SK-N-SH treated with all-trans-retinoic acid at 6 μM for 48 hours (cell line): ENCODE results near the gene AGPAT4.
"Not testable (repeated sequence)": the region's sequence is repeated elsewhere in the genome, so short reads cannot be mapped to it uniquely, and the experiment has no call there.

Experiments
- BACH2 ChIP-seq: fragments of 250-450 bp; sonication (Bioruptor Pico); IDR thresholded peaks from 2 replicates; pipeline ENCODE4 v1.9.0; 2021; ENCODE audit warnings: mild to moderate bottlenecking, borderline replicate concordance
- CREB5 ChIP-seq: fragments of 250-450 bp; sonication (Bioruptor Pico); IDR thresholded peaks from 2 replicates; pipeline ENCODE4 v1.5.1; 2020; ENCODE audit warnings: low read depth, mild to moderate bottlenecking, moderate library complexity
- CSDC2 ChIP-seq: fragments of 250-450 bp; sonication (Bioruptor Pico); IDR thresholded peaks from 2 replicates; pipeline ENCODE4 v1.5.0; 2020; ENCODE audit warnings: mild to moderate bottlenecking, moderate library complexity
- PATZ1 ChIP-seq: fragments of 250-450 bp; sonication (Bioruptor Pico); IDR thresholded peaks from 2 replicates; pipeline ENCODE4 v1.8.0; 2020; ENCODE audit warnings: mild to moderate bottlenecking, moderate library complexity, borderline replicate concordance
- POU6F1 ChIP-seq: fragments of 250-450 bp; sonication (Bioruptor Pico); IDR thresholded peaks from 2 replicates; pipeline ENCODE4 v1.8.0; 2021; ENCODE audit warnings: low read depth, mild to moderate bottlenecking, moderate library complexity, borderline replicate concordance
- TCF4 ChIP-seq: fragments of 250-450 bp; sonication (Bioruptor Pico); IDR thresholded peaks from 2 replicates; pipeline ENCODE4 v1.8.0; 2021; ENCODE audit warnings: mild to moderate bottlenecking, moderate library complexity, borderline replicate concordance
- ZFP3 ChIP-seq: fragments of 250-450 bp; sonication (Bioruptor Pico); IDR thresholded peaks from 2 replicates; pipeline ENCODE4 v1.5.0; 2020; ENCODE audit warnings: mild to moderate bottlenecking, moderate library complexity
- ZNF70 ChIP-seq: fragments of 450-650 bp; formaldehyde crosslinking; IDR thresholded peaks from 2 replicates; pipeline ENCODE4 v1.5.0; 2020; ENCODE audit warnings: mild to moderate bottlenecking, moderate library complexity
- TF ChIP-seq, protein P1 (sequence below): fragments of 250-450 bp; sonication (Bioruptor Pico); IDR thresholded peaks from 2 replicates; pipeline ENCODE4 v1.5.1; 2021; ENCODE audit warnings: mild to moderate bottlenecking, moderate library complexity

- not testable (repeated sequence) for TF ChIP-seq ZFP3 (CRISPR knock-in tag); BACH2 (CRISPR knock-in tag); CSDC2; PATZ1; POU6F1; TCF4 (CRISPR knock-in tag); CREB5 (CRISPR knock-in tag); ZNF70 (CRISPR knock-in tag)
- TF ChIP-seq, protein P1, sequence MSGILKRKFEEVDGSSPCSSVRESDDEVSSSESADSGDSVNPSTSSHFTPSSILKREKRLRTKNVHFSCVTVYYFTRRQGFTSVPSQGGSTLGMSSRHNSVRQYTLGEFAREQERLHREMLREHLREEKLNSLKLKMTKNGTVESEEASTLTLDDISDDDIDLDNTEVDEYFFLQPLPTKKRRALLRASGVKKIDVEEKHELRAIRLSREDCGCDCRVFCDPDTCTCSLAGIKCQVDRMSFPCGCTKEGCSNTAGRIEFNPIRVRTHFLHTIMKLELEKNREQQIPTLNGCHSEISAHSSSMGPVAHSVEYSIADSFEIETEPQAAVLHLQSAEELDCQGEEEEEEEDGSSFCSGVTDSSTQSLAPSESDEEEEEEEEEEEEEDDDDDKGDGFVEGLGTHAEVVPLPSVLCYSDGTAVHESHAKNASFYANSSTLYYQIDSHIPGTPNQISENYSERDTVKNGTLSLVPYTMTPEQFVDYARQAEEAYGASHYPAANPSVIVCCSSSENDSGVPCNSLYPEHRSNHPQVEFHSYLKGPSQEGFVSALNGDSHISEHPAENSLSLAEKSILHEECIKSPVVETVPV (CRISPR knock-in tag) = not testable (repeated sequence)
These were observed 95.7 kb downstream of the AGPAT4 start for GRCh38 chr6:161178155-161178554.
